Endothelial cell of umbilical vein (primary cell): ENCODE measurements around the gene EDEM2. TPM values are rescaled to one million over a fixed set of nuclear protein-coding genes. Genes with fewer than 3 reads are reported as not detected.

ENCODE experiments used
- BruUV-seq: library from RNA; stranded (reverse); fragments of 400-500 nt; replicated peaks from 2 replicates; lab custom pipeline; 2021; lab: Mats Ljungman, UMichigan
- CTCF ChIA-PET: fragments of 300-600, 350-600 bp; sonication (Branson Sonifier 250); formaldehyde crosslinking; loops from one replicate; lab custom pipeline; 2021; ENCODE audit warnings: antibody characterized with exemption, inconsistent platforms; lab: Charles Lee
- POLR2A ChIA-PET: fragments of 300-600, 350-600 bp; sonication (Branson Sonifier 250); formaldehyde crosslinking; loops from one replicate; lab custom pipeline; 2021; ENCODE audit warnings: antibody characterized with exemption, inconsistent platforms; lab: Charles Lee
- DNase-seq: peaks from one replicate; pipeline ENCODE4 v3.0.0-alpha.2; 2011; ENCODE audit warnings: low read depth, low spot score
- FAIRE-seq: peaks from 2 replicates; lab custom pipeline; 2011; peaks lifted over from hg19 to GRCh38; lab: Jason Lieb, UNC
- H2AFZ ChIP-seq: 2 replicates; pipeline ENCODE4 v1.6.0; 2012; ENCODE audit warnings: low read depth, low read length, control low read depth, inconsistent platforms
- H3K27ac ChIP-seq: 2 replicates; pipeline ENCODE4 v1.5.1; 2011; ENCODE audit warnings: low read depth, mild to moderate bottlenecking, control low read depth, low read length, moderate library complexity; ENCODE audit not compliant: insufficient read depth
- H3K27me3 ChIP-seq, 2 experiments: 2 replicates each; pipeline versions ENCODE4 v1.6.0 to v1.6.1; 2011; ENCODE audit warnings: low read length in 2 of 2, mixed read lengths in 1 of 2; ENCODE audit not compliant: control insufficient read depth in 2 of 2, insufficient read depth in 2 of 2
- H3K36me3 ChIP-seq, 2 experiments: 2 replicates in 1 of 2; 3 replicates in 1 of 2; pipeline ENCODE4 v1.5.1; 2011; ENCODE audit warnings: low read length in 2 of 2, mild to moderate bottlenecking in 1 of 2, moderate library complexity in 1 of 2; ENCODE audit not compliant: control insufficient read depth in 2 of 2, insufficient read depth in 2 of 2; ENCODE audit errors: extremely low read depth in 1 of 2
- H3K4me1 ChIP-seq: 3 replicates; pipeline ENCODE4 v1.5.1; 2011; ENCODE audit warnings: mild to moderate bottlenecking, low read length; ENCODE audit not compliant: control insufficient read depth, insufficient read depth; ENCODE audit errors: extremely low read depth
- H3K4me2 ChIP-seq: 2 replicates; pipeline ENCODE4 v1.6.1; 2011; ENCODE audit warnings: low read length, control low read depth, mixed read lengths; ENCODE audit not compliant: insufficient read depth
- H3K4me3 ChIP-seq, 3 experiments: fragments of 200-600 bp in 1 of 3; sonication (generic), shearing (Covaris generic) in 1 of 3; replicated peaks in 1 of 3; 2 replicates each; pipeline ENCODE4 v1.5.1; 2011 to 2016; ENCODE audit warnings: control low read depth in 3 of 3, low read length in 3 of 3, mild to moderate bottlenecking in 2 of 3, inconsistent platforms in 1 of 3, low read depth in 1 of 3, moderate library complexity in 1 of 3; ENCODE audit not compliant: insufficient read depth in 1 of 3
- H3K79me2 ChIP-seq: 2 replicates; pipeline ENCODE4 v1.6.0; 2012; ENCODE audit warnings: low read length, inconsistent platforms; ENCODE audit not compliant: control insufficient read depth, insufficient read depth
- H3K9ac ChIP-seq: replicated peaks from 2 replicates; pipeline ENCODE3; 2011; ENCODE audit warnings: low read length, control low read depth; ENCODE audit not compliant: insufficient read depth; ENCODE audit errors: extremely low read depth
- H3K9me1 ChIP-seq: replicated peaks from 3 replicates; pipeline ENCODE4 v1.6.0; 2011; ENCODE audit warnings: mild to moderate bottlenecking, low read length; ENCODE audit not compliant: control insufficient read depth, insufficient read depth; ENCODE audit errors: extremely low read depth
- H3K9me3 ChIP-seq: replicated peaks from 2 replicates; pipeline ENCODE4 v1.5.1; 2012; ENCODE audit warnings: low read length, inconsistent platforms; ENCODE audit not compliant: control insufficient read depth, insufficient read depth
- H4K20me1 ChIP-seq: replicated peaks from 2 replicates; pipeline ENCODE3; 2011; ENCODE audit warnings: mild to moderate bottlenecking, low read length; ENCODE audit not compliant: control insufficient read depth, insufficient read depth; ENCODE audit errors: extremely low read depth
- EZH2 ChIP-seq: IDR thresholded peaks from 2 replicates; pipeline ENCODE4 v1.6.1; 2012; ENCODE audit warnings: borderline replicate concordance, low read depth, mild to moderate bottlenecking, moderate library complexity, low read length, inconsistent platforms; ENCODE audit not compliant: severe bottlenecking
- FOS ChIP-seq: IDR thresholded peaks from 2 replicates; pipeline ENCODE4 v1.6.1; 2011; ENCODE audit warnings: mild to moderate bottlenecking, low read length, moderate library complexity, borderline replicate concordance; ENCODE audit not compliant: insufficient read depth
- GATA2 ChIP-seq: IDR thresholded peaks from 2 replicates; pipeline ENCODE4 v1.7.0; 2011; ENCODE audit warnings: low read depth, mild to moderate bottlenecking, moderate library complexity, mixed read lengths, low read length; ENCODE audit not compliant: insufficient read length, insufficient read depth
- JUN ChIP-seq: IDR thresholded peaks from 2 replicates; pipeline ENCODE4 v1.6.1; 2011; ENCODE audit warnings: borderline replicate concordance, low read depth; ENCODE audit not compliant: insufficient read length, insufficient read depth
- MYC ChIP-seq: IDR thresholded peaks from one replicate; pipeline ENCODE4 v1.6.1; 2011; ENCODE audit warnings: mild to moderate bottlenecking, low read depth, low read length
- POLR2A ChIP-seq: IDR thresholded peaks from 2 replicates; pipeline ENCODE4 v1.6.1; 2012; ENCODE audit warnings: low read depth, mild to moderate bottlenecking, control low read depth, low read length
- POLR2AphosphoS5 ChIP-seq: IDR thresholded peaks from 2 replicates; pipeline ENCODE4 v1.6.1; 2012; ENCODE audit warnings: low read depth, mild to moderate bottlenecking, control low read depth, low read length, moderate library complexity; ENCODE audit not compliant: insufficient read depth
- dilution Hi-C: fragments of 300-500 bp; cut with MboI; formaldehyde crosslinking; loops from one replicate; pipeline ENCODE4 v1.15.0; 2019; ENCODE audit warnings: low sequenced_read_pairs; ENCODE audit not compliant: extremely low pct_ligation_motif_present
- intact Hi-C: fragments of 100-400 bp; cut with micrococcal nuclease; formaldehyde crosslinking; loops from one replicate; pipeline ENCODE4 v1.10.0; 2022
- polyA plus RNA-seq, 4 experiments: library from polyadenylated mRNA; depleted of rRNA in 3 of 4; stranded (reverse) in 3 of 4; unstranded in 1 of 4; fragments of >200 nt; gene quantifications; 2 replicates each; pipeline versions ENCODE4 v1.2.1 to v1.2.3, GENCODE V29; 2011 to 2012; ENCODE audit warnings: missing spikeins in 1 of 4
- total RNA-seq: library from RNA; stranded (reverse); gene quantifications from 2 replicates; pipeline ENCODE4 v1.2.3, GENCODE V29; 2021
- TF ChIP-seq, protein P1 (sequence below): IDR thresholded peaks from 2 replicates; pipeline ENCODE4 v1.6.1; 2011; ENCODE audit not compliant: insufficient read depth, insufficient read length
- TF ChIP-seq, protein P2 (sequence below), 2 donors: IDR thresholded peaks; 1 replicate in 1 of 2; 2 replicates in 1 of 2; pipeline ENCODE4 v1.5.1; 2011; ENCODE audit warnings: low read length in 2 of 2, mild to moderate bottlenecking in 2 of 2, moderate library complexity in 2 of 2, control low read depth in 1 of 2, inconsistent platforms in 1 of 2, low read depth in 1 of 2; ENCODE audit not compliant: insufficient read depth in 1 of 2; ENCODE audit errors: extremely low read depth in 1 of 2

Gene EDEM2
- total and polyA plus RNA-seq, 2 donors (not counting 3 experiments of a cell fraction or from before 2014, with no cell fraction given) = 29.1 to 39.5 TPM

DNA sequence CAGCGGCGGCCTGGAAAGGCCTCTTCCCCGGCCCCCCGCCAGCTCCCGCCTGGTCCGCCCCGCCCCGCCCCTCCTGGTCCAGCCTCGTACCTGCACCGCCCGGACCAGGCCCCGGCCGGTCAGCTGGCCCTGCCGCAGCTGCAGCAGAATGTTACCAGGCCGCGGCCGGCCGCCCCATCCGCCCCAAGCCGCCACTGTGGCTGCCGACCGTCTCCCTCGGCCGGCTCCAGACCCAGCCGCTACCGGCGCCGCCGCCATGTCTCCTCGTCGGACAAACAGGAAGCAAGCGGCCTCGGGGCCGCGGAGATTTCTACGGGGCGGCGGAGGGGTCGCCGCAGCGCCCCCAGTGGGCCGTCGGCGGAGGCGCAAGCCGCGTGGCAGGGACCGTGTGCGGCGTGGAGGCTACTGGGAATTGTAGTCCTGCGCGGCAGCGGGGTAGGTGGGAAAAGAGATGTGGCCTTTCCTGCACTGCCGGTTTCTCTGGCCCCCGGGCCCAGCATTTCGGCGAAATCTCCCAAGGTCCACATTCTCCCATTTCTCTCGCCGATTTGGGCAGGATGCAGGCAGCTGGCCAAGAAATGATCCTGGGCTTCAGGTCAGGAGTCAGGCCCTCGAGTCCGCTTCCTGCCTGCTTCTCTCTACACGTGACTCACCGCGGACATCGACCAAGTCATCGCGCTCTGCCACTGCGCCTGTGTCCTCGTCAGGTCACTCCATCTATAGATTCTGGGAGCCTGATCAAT, 54.4 kb downstream of the EDEM2 start, which contains the start of gene TRPC4AP:
TSS of gene TRPC4AP (minus strand) at position 284 of the 743 bp plus-strand sequence. CDS start at position 258, 26 bp downstream.
- H3K79me2 ChIP-seq = peaks cover 46% of the 10 kb centered on the region
- CTCF ChIA-PET = interaction anchor here (0.5 to 5.3 kb wide), 9 partner anchors 15 to 219 kb away, joined by 3 to 277 read pairs (median 4); partner anchors contain the start of gene EDEM2
- no peak for TF ChIP-seq GATA2
- TF ChIP-seq POLR2AphosphoS5 = peak; percentile 99
- peak; percentile 15 for TF ChIP-seq JUN
- no peak for TF ChIP-seq FOS
- TF ChIP-seq EZH2 = no peak
- TF ChIP-seq POLR2A = peak; percentile 94
- TF ChIP-seq, protein P1, sequence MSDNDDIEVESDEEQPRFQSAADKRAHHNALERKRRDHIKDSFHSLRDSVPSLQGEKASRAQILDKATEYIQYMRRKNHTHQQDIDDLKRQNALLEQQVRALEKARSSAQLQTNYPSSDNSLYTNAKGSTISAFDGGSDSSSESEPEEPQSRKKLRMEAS = peak; percentile 76
- TF ChIP-seq, protein P2, sequence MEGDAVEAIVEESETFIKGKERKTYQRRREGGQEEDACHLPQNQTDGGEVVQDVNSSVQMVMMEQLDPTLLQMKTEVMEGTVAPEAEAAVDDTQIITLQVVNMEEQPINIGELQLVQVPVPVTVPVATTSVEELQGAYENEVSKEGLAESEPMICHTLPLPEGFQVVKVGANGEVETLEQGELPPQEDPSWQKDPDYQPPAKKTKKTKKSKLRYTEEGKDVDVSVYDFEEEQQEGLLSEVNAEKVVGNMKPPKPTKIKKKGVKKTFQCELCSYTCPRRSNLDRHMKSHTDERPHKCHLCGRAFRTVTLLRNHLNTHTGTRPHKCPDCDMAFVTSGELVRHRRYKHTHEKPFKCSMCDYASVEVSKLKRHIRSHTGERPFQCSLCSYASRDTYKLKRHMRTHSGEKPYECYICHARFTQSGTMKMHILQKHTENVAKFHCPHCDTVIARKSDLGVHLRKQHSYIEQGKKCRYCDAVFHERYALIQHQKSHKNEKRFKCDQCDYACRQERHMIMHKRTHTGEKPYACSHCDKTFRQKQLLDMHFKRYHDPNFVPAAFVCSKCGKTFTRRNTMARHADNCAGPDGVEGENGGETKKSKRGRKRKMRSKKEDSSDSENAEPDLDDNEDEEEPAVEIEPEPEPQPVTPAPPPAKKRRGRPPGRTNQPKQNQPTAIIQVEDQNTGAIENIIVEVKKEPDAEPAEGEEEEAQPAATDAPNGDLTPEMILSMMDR (IDR thresholded peaks at IDR 0.05; ENCODE audit: extremely low read depth in 1 of 2, insufficient read depth in 1 of 2, low read depth in 1 of 2, low read length in 2 of 2) = peak; percentile 97 to 100
- peak; percentile 96 for TF ChIP-seq MYC
- peak; percentile 92 for FAIRE-seq
- peak within 1 kb of the TSS; percentile 99 for H2AFZ ChIP-seq
- no peaks in the 10 kb centered on the region for H3K9me1 ChIP-seq
- no peaks in the 10 kb centered on the region for H3K9me3 ChIP-seq
- H3K27me3 ChIP-seq = no peaks in the 10 kb centered on the region
- POLR2A ChIA-PET = interaction anchor here (0.6 kb wide), 2 partner anchors 48 to 66 kb away, joined by 3 to 6 read pairs; no protein-coding TSS in a partner anchor
- peak within 1 kb of the TSS; percentile 98 for H3K9ac ChIP-seq
- H4K20me1 ChIP-seq = peaks cover 5% of the 10 kb centered on the region
- peak; percentile 94 for DNase-seq
- intact Hi-C loops = loop anchor here (1.0 to 5.0 kb wide), 8 partner anchors 40 to 260 kb away; partner anchors contain the start of genes GSS and MYH7B
- dilution Hi-C loops = no loop called here
- H3K4me3 ChIP-seq = peak within 1 kb of the TSS; percentile 46 to 98 (median 66)
- peak within 1 kb of the TSS; percentile 88 for H3K27ac ChIP-seq
- peaks cover 42% of the 10 kb centered on the region for H3K4me1 ChIP-seq
- no TSS peak for BruUV-seq
- H3K4me2 ChIP-seq = peak within 1 kb of the TSS; percentile 96
- H3K36me3 ChIP-seq = peaks cover 0 to 3% of the 10 kb centered on the region in 2 experiments
